ENCODE results near the gene KIF13A.
A peak's percentile ranks its signal among the peaks of the same experiment; 100 is the strongest.
"Not testable (repeated sequence)": the region's sequence is repeated elsewhere in the genome, so short reads cannot be mapped to it uniquely, and the experiment has no call there.

The KIF13A gene

GRCh38 chr6:18011287-18011686 is 23.9 kb upstream of the KIF13A start:
- TF ChIP-seq CTCF (IDR thresholded peaks at IDR 0.05; ENCODE audit: unreplicated experiment in 3 of 3), result no peak
- Mint-ChIP-seq H3K4me3 (no peak overlapping the region), H3K36me3 (ENCODE audit: low read depth) (no peaks in the 10 kb centered on the region), H3K9me3 (no peaks in the 10 kb centered on the region), H3K27me3 (ENCODE audit: low read depth) (no peaks in the 10 kb centered on the region), H3K4me1 (no peaks in the 10 kb centered on the region), H3K27ac (no peak overlapping the region)

- H3K9me3 Mint-ChIP-seq; H3K4me3 Mint-ChIP-seq; H3K27ac Mint-ChIP-seq; H3K4me1 Mint-ChIP-seq; H3K27me3 Mint-ChIP-seq (ENCODE audit: low read depth); H3K36me3 Mint-ChIP-seq (ENCODE audit: low read depth): not testable (repeated sequence)
These were observed 23.1 kb upstream of the KIF13A start for GRCh38 chr6:18010540-18010939.

GRCh38 chr6:18004256-18004985 is 17.0 kb upstream of the KIF13A start:
- no peak for TF ChIP-seq CTCF (IDR thresholded peaks at IDR 0.05; ENCODE audit: unreplicated experiment in 3 of 3)
- H3K9me3 Mint-ChIP-seq, result no peaks in the 10 kb centered on the region
- H3K27ac Mint-ChIP-seq, result peak overlapping the region in 2 of 3 experiments; percentile 88 to 94
- no peak overlapping the region for H3K4me3 Mint-ChIP-seq
- H3K36me3 Mint-ChIP-seq (ENCODE audit: low read depth), result no peaks in the 10 kb centered on the region
- H3K27me3 Mint-ChIP-seq (ENCODE audit: low read depth), result peaks cover 3% of the 10 kb centered on the region
- H3K4me1 Mint-ChIP-seq, result peaks cover 7% of the 10 kb centered on the region

GRCh38 chr6:17999425-17999824 is 12.0 kb upstream of the KIF13A start:
- H3K9me3 Mint-ChIP-seq, result no peaks in the 10 kb centered on the region
- H3K4me3 Mint-ChIP-seq, result no peak overlapping the region
- no peaks in the 10 kb centered on the region for H3K4me1 Mint-ChIP-seq
- peaks cover 8% of the 10 kb centered on the region for H3K27me3 Mint-ChIP-seq (ENCODE audit: low read depth)
- no peak for TF ChIP-seq CTCF (IDR thresholded peaks at IDR 0.05; ENCODE audit: unreplicated experiment in 3 of 3)
- H3K36me3 Mint-ChIP-seq (ENCODE audit: low read depth), result no peaks in the 10 kb centered on the region
- no peak overlapping the region for H3K27ac Mint-ChIP-seq

GRCh38 chr6:17998442-17998841 is 11.0 kb upstream of the KIF13A start:
- Mint-ChIP-seq H3K4me1 (no peaks in the 10 kb centered on the region), H3K27me3 (ENCODE audit: low read depth) (peaks cover 8% of the 10 kb centered on the region), H3K4me3 (no peak overlapping the region), H3K36me3 (ENCODE audit: low read depth) (no peaks in the 10 kb centered on the region), H3K27ac (no peak overlapping the region), H3K9me3 (no peaks in the 10 kb centered on the region)
- TF ChIP-seq CTCF (IDR thresholded peaks at IDR 0.05; ENCODE audit: unreplicated experiment in 3 of 3), result no peak

- H3K4me1 Mint-ChIP-seq, result no peaks in the 10 kb centered on the region
- H3K4me3 Mint-ChIP-seq, result no peak overlapping the region
- H3K27me3 Mint-ChIP-seq (ENCODE audit: low read depth), result peaks cover 8% of the 10 kb centered on the region
- TF ChIP-seq CTCF (IDR thresholded peaks at IDR 0.05; ENCODE audit: unreplicated experiment in 3 of 3), result no peak
- no peaks in the 10 kb centered on the region for H3K9me3 Mint-ChIP-seq
- no peak overlapping the region for H3K27ac Mint-ChIP-seq
- H3K36me3 Mint-ChIP-seq (ENCODE audit: low read depth), result no peaks in the 10 kb centered on the region
These were observed 10.6 kb upstream of the KIF13A start for GRCh38 chr6:17998003-17998402.

All from nephron (organoid).